ENCODE measurements around the gene CUL2.
"Not testable (repeated sequence)": the region's sequence is repeated elsewhere in the genome, so short reads cannot be mapped to it uniquely, and the experiment has no call there.

The CUL2 gene

GRCh38 chr10:35090162-35090954, at the start of gene CUL2:
CUL2 (minus strand) TSS chr10:35090341; CDS start chr10:35071317, 19,024 bp downstream.
- peak; percentile 95 for DNase-seq

DNA sequence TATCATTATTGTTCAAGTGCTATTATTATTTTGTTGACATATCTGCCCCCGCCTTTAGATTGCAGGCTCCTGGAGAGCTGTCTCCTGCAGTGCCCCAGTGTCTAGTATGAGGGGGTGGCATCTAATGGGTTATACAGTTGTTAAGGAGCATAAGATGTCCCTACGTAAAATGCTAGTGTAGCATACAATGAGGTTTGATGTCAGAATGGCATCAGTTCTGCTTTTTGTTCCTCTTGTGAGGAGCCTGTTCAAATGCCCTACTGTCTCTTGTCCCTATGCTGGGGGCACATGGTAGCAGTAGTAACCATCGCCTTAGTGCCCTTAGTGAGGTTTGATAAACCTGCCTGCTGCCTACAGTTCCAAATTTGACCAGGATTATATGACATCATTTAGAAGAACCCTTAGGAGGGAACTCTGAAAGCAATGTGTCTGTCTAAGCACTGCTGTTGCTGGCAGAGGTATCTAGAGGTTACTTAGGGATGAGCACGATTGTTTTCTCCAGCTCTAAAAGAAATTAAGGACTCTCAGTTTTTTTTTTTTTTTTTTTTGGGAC, 46.2 kb upstream of the CUL2 start:
- no peak for DNase-seq

- DNase-seq, result peak; percentile 42
These were observed 45.7 kb upstream of the CUL2 start for GRCh38 chr10:35135861-35136260.

DNA sequence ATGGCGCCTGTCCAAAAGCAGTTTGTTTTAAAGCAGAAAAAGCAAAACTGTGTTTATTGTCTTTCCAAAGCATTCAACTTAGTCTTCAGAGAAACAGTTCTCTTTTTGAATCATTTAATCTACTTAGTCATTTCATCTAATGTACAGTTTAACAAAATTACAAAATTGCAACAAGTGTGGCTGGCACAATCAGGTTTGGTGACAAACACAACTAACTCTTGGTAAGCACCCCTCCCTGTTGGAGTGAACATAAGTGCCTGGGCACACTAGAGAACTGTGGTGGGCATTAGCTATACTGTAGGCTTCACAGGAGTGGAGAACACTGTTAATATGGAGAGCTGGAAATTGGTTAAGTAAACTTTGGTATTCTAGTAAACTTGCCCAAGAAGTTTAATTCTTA, 43.4 kb upstream of the CUL2 start:
- no peak for DNase-seq

DNA sequence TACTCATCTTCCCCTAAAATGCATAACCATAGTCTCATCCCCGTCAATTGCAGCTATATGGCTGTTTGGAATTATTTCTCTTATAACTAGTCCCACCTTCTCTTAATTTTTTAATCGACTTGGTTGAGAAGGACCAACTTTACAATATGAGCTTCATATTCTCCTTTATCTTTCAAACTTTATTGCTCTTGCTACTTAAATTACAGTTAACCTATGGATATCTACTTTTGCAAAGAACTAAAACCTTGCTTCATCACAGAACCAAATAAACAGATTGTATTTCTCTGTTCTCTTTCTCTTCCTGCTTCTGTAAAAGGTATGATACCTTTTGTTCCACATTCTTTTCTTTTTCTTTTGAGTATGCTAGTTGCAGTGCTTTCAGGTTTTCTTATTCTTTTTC, 42.6 kb upstream of the CUL2 start:
- DNase-seq, result no peak

DNA sequence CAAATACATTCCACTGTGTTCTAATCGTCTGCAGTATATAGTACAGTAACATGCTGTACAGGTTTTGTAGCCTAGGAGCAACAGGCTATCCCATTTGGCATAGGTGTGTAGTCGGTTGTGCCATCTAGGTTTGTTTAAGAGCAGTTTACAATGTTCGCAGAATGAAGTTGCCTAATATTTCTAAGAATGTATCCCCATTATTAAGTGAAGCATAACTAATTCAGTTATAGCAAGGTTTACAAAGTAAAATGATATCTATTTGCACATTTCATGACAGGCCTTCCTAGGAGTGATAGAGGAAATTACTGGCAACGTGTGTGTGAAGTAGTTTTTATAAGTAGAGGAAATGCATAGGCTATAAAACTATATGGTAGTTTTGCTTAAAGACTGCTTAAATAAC, 40.5 kb upstream of the CUL2 start:
- no peak for DNase-seq

GRCh38 chr10:35129185-35129674, 39.1 kb upstream of the CUL2 start:
- no peak for DNase-seq

GRCh38 chr10:35127289-35127891, 37.2 kb upstream of the CUL2 start:
- peak; percentile 64 for DNase-seq

GRCh38 chr10:35126530-35127288, 36.6 kb upstream of the CUL2 start, which contains the start of gene CREM:
CREM (plus strand) TSS chr10:35126846; CDS start chr10:35137836, 10,990 bp downstream.
- peak; percentile 98 for DNase-seq

DNA sequence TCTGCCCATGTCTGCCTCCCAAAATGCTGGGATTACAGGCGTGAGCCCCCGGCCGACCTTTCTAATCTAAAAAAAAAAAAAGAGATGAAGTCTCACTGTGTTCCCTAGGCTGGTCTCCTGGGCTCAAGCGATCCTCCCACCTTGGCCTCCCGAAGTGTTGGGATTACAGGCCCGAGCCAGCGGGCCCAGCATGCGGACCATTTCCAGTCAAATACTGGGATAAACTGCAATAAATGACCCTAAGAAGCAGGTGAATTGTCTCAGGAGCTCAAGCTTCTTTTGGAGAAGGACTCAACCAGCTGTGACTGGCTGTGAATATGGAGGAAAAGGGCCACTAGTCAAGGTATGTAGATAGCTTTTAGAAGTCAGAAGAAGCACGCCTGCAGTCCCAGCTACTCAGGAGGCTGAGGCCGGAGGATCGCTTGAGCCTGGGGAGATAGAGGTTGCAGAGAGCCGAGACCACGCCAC, 36.0 kb upstream of the CUL2 start:
- no peak for DNase-seq

GRCh38 chr10:35124540-35124939, 34.4 kb upstream of the CUL2 start:
- DNase-seq, result no peak

- no peak for DNase-seq
These were observed 29.2 kb upstream of the CUL2 start for GRCh38 chr10:35119378-35119777.

DNA sequence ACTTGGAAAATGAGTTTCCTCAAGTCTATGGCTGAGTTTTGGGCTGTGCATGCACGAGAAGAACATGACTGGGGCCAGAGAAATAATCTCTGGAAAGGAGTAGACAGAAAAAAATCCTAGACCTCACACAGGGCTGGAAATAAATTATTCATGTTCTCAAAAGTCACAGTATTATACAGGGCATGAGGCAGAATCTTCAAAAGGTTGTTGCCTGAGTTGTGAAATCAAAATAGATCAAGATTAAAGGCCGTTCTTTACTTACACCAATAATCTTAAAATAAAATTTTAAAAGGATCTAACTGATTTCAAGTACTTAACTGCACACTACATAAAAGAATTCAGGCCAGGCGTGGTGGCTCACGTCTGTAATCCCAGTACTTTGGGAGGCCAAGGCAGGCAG, 22.4 kb upstream of the CUL2 start:
- DNase-seq, result no peak

DNA sequence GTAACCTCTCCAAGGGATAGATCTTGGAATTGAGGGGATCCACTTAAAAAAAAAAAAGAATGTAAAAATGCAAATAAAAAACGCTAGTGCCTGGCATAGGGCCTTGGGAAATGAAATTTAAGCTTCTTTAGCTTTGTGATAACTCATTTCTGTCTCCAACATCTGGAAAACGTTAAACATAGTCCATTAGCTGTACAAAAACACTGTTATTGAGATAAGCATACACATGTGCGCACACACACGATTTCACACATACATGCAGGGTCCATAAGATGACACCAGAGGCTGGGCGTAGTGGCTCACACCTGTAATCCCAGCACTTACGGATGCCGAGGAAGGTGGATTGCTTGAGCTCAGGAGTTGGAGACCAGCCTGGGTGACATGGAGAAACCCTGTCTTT, 13.7 kb upstream of the CUL2 start:
- no peak for DNase-seq

GRCh38 chr10:35097510-35097909, 7.4 kb upstream of the CUL2 start:
- DNase-seq, result no peak

GRCh38 chr10:35096312-35096711, 6.2 kb upstream of the CUL2 start:
- no peak for DNase-seq

GRCh38 chr10:35092851-35093250, 2.7 kb upstream of the CUL2 start:
- DNase-seq, result no peak

DNA sequence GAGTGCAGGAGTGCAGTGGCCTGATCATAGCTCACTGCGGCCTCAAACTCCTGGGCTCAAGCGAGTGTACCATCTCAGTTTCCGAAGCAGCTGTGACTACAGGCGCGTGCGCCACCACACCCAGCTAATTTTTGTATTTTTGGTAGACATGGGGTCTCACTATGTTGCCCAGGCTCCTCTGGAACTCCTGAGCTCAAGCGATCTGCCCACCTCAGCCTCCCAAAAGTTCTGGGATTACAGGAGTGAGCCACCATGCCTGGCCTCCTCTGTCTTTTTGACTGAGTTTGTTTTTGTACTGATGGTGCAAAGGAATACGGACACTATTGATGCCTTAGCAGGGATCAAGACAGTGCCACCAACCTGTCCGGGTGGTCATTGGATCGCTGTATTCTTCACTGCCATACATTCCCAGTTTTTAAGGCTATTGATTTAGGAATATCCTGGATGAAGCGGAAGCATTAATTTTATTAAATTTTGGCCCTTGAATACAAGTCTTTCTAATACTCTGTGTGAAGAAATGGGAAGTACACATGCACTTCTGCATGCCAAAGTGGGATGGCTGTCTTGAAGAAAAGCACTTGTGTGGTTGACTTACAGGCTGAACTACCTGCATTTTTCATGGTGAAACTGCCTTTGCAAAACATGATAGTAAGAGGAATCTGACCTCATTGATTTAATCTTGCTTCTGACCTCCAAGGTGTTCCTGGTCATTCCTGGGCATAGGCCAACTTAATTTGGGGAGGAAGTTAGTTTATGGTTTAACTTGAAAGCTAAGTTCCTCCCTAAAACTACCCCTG, 2.1 kb upstream of the CUL2 start:
- no peak for DNase-seq

DNA sequence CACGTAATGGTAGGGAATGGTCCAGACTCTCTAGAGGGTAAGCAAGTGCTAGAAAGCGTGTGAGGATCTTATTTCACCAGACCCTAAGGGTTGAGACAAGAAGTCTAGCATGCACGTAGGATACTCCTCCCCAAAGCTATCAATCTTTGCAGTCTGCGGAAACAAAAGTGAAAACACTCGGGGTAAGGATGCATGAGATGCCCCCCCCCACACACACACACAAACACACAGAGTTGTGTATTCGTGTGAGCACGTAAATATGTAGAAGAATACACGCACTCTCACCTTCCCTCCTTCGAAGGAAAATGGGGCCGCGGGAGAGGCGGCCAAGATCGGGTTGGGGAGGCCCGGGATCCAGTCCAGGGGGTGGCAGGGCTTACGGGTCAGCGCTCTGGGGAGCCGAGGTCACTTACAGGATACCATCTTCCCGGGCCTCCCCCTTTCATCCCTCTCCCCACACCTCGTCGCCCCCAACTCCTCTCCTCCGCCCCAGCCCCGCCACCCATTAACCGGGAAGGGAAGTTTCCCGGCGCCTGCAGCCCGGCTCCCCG, 455 bp downstream of the CUL2 start:
- DNase-seq, result peak; percentile 35

DNA sequence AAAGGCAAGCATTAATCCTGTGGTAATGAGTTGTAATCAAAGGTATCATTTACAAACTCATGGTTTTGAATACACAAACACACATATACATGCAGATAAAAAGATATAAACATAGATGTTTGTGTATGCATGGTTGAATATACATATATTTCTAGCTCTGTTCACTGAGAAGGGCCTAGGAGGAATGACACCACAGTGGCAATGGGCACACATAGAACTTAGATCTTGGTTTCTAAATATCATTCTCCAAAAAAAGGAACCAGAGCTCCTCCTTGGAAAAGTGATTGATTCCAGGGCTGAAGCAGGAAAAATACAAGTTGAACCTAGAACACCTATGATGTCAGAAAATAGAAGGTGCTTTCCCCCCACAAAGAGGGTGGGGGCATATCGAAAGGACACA, 6.9 kb downstream of the CUL2 start:
- no peak for DNase-seq

- DNase-seq, result not testable (repeated sequence)
These were observed 9.9 kb downstream of the CUL2 start for GRCh38 chr10:35080261-35080660.

DNA sequence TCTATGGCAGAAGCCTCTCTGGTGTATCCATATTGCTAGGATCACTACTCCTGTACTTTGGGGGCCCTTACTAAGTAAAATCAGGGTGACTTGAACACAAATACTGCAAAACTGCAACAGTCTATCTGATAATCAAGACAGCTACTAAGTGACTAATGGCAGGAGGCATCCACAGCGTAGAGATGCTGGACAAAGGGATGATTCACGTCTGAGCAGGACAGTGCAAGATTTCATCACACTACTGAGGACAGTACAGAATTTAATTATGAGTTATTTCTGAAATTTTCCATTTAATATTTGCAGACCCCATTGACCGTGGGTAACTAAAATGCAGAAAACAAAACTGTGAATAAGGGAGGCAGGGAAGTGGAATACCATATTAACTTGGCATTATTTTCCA, 10.4 kb downstream of the CUL2 start:
- DNase-seq, result no peak
